ENCODE measurements around the gene CRHR2.

CRHR2 gene

DNA sequence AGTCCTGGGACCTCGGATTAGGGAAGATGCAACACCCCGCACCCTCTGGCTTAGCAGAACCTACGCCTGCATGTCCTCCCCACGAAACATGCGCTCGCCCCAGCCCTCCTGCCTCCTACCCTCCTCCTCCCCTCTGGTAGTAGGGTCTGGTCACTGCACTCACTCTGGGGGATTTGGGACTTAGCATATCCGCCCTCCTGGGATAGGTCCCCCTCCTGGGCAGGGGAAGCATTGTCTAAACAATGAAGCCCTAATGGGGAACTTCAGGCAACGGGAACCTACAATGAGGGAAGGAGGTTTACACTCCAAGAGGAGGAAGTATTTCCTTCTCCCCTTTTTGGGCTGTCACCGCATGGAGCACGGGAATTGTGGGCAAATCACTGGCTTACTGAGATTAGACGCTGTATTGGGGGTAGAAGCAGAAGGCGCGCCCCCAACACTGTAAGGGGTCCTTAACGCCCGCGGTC lies 892 bp downstream of the CRHR2 start:
- Histone ChIP-seq H3K36me3 (ENCODE audit: insufficient read depth, low read length) (no peaks in the 10 kb centered on the region), H3K4me3 (ENCODE audit: low read depth, low read length) (peak overlapping the region; percentile 56; the same call in 1 of the 2 replicates), H3K27ac (ENCODE audit: low read depth, low read length) (no peak overlapping the region), H3K4me1 (ENCODE audit: control insufficient read depth, insufficient read depth, low read length, unreplicated experiment) (no peaks in the 10 kb centered on the region), H2AFZ (ENCODE audit: low read length, unreplicated experiment) (no peak overlapping the region), H3K79me2 (ENCODE audit: control insufficient read depth, insufficient read depth, low read length, unreplicated experiment) (no peaks in the 10 kb centered on the region), H3K27me3 (ENCODE audit: insufficient read depth, low read length) (peaks cover 98% of the 10 kb centered on the region)

DNA sequence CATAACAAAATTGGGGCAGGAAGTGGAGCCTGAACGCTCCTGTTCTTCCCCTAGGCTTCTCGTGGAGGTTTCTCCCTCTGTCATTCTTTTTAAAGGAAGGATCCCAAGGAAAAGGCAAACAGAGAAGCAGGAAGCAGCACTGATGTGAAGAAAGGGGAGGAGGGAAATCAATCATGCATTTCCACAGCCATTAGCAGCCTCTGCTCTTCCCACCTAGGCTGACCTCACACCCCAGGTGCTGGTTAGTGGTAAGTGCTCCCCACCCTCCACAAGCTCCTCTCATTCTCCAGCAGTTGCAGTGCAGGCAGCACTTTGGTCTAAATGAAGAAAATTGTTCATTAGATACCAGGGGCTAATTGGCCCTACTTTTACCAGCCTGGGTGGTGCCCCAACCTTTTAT lies 2.6 kb downstream of the CRHR2 start:
- Histone ChIP-seq H3K4me1 (ENCODE audit: control insufficient read depth, insufficient read depth, low read length, unreplicated experiment) (no peaks in the 10 kb centered on the region), H3K27me3 (ENCODE audit: insufficient read depth, low read length) (peaks cover 98% of the 10 kb centered on the region), H3K27ac (ENCODE audit: low read depth, low read length) (no peak overlapping the region), H2AFZ (ENCODE audit: low read length, unreplicated experiment) (no peak overlapping the region), H3K79me2 (ENCODE audit: control insufficient read depth, insufficient read depth, low read length, unreplicated experiment) (no peaks in the 10 kb centered on the region), H3K4me3 (ENCODE audit: low read depth, low read length) (no peak overlapping the region), H3K36me3 (ENCODE audit: insufficient read depth, low read length) (no peaks in the 10 kb centered on the region)

GRCh38 chr7:30678805-30679204 lies 3.5 kb downstream of the CRHR2 start:
- no peak overlapping the region for H3K27ac ChIP-seq (ENCODE audit: low read depth, low read length)
- H3K4me3 ChIP-seq (ENCODE audit: low read depth, low read length), result no peak overlapping the region
- no peaks in the 10 kb centered on the region for H3K4me1 ChIP-seq (ENCODE audit: control insufficient read depth, insufficient read depth, low read length, unreplicated experiment)
- H2AFZ ChIP-seq (ENCODE audit: low read length, unreplicated experiment), result no peak overlapping the region
- H3K36me3 ChIP-seq (ENCODE audit: insufficient read depth, low read length), result no peaks in the 10 kb centered on the region
- no peaks in the 10 kb centered on the region for H3K79me2 ChIP-seq (ENCODE audit: control insufficient read depth, insufficient read depth, low read length, unreplicated experiment)
- peaks cover 89% of the 10 kb centered on the region for H3K27me3 ChIP-seq (ENCODE audit: insufficient read depth, low read length)

- Histone ChIP-seq H3K27ac (ENCODE audit: low read depth, low read length) (no peak overlapping the region), H3K79me2 (ENCODE audit: control insufficient read depth, insufficient read depth, low read length, unreplicated experiment) (no peaks in the 10 kb centered on the region), H3K4me3 (ENCODE audit: low read depth, low read length) (no peak overlapping the region), H3K4me1 (ENCODE audit: control insufficient read depth, insufficient read depth, low read length, unreplicated experiment) (no peaks in the 10 kb centered on the region), H2AFZ (ENCODE audit: low read length, unreplicated experiment) (no peak overlapping the region), H3K27me3 (ENCODE audit: insufficient read depth, low read length) (peaks cover 71% of the 10 kb centered on the region), H3K36me3 (ENCODE audit: insufficient read depth, low read length) (no peaks in the 10 kb centered on the region)
These were observed 7.4 kb downstream of the CRHR2 start for GRCh38 chr7:30674876-30675275.

DNA sequence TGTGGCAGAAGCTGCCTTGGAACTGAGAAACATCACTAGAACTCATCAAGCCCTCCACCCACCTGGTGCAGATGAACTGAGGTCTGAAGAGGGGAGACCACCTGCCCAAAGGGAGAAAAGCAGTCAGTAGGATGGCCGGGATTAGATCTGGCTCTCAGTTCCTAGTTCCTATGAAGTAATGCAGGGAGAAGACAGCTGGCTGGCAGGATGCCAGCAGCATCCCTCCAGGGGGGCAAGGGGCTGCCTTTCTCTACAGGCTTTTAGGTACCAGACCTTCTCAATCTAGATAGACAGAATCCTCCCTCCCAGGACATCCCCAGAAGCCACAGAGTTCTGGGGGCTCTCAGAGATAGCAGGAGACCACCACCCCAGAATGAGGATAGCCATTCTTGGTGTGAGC lies 7.8 kb downstream of the CRHR2 start:
- no peak overlapping the region for H3K4me3 ChIP-seq (ENCODE audit: low read depth, low read length)
- H3K4me1 ChIP-seq (ENCODE audit: control insufficient read depth, insufficient read depth, low read length, unreplicated experiment), result no peaks in the 10 kb centered on the region
- no peak overlapping the region for H3K27ac ChIP-seq (ENCODE audit: low read depth, low read length)
- no peaks in the 10 kb centered on the region for H3K36me3 ChIP-seq (ENCODE audit: insufficient read depth, low read length)
- no peak overlapping the region for H2AFZ ChIP-seq (ENCODE audit: low read length, unreplicated experiment)
- H3K27me3 ChIP-seq (ENCODE audit: insufficient read depth, low read length), result peaks cover 71% of the 10 kb centered on the region
- no peaks in the 10 kb centered on the region for H3K79me2 ChIP-seq (ENCODE audit: control insufficient read depth, insufficient read depth, low read length, unreplicated experiment)

- Histone ChIP-seq H3K79me2 (ENCODE audit: control insufficient read depth, insufficient read depth, low read length, unreplicated experiment) (no peaks in the 10 kb centered on the region), H3K27ac (ENCODE audit: low read depth, low read length) (no peak overlapping the region), H3K4me3 (ENCODE audit: low read depth, low read length) (no peak overlapping the region), H2AFZ (ENCODE audit: low read length, unreplicated experiment) (no peak overlapping the region), H3K4me1 (ENCODE audit: control insufficient read depth, insufficient read depth, low read length, unreplicated experiment) (no peaks in the 10 kb centered on the region), H3K36me3 (ENCODE audit: insufficient read depth, low read length) (no peaks in the 10 kb centered on the region), H3K27me3 (ENCODE audit: insufficient read depth, low read length) (peaks cover 61% of the 10 kb centered on the region)
These were observed 10.3 kb downstream of the CRHR2 start for GRCh38 chr7:30671793-30672465.

DNA sequence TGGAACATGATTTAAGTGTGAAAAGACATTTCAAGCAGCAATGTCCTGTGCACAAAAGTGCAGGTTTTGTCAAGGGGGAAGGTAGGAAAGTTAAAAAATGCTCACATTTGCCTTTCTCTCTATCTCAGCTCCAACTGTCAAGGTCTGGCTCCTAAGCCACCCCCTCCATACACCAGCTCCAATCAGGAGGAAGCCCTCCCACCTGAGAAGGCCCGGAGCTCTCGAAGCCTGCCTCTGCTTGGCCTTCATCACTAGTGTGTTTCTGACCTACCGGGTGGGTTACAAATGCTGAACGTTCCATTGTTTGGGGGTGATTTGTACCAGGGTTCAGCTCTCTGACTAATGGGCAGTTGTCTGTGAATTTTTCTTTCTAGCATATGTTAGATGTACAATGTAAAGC lies 14.2 kb downstream of the CRHR2 start:
- Histone ChIP-seq H3K4me1 (ENCODE audit: control insufficient read depth, insufficient read depth, low read length, unreplicated experiment) (no peaks in the 10 kb centered on the region), H3K27ac (ENCODE audit: low read depth, low read length) (no peak overlapping the region), H3K36me3 (ENCODE audit: insufficient read depth, low read length) (no peaks in the 10 kb centered on the region), H3K79me2 (ENCODE audit: control insufficient read depth, insufficient read depth, low read length, unreplicated experiment) (no peaks in the 10 kb centered on the region), H3K27me3 (ENCODE audit: insufficient read depth, low read length) (peaks cover 57% of the 10 kb centered on the region), H3K4me3 (ENCODE audit: low read depth, low read length) (no peak overlapping the region), H2AFZ (ENCODE audit: low read length, unreplicated experiment) (no peak overlapping the region)

- Histone ChIP-seq H3K27me3 (ENCODE audit: insufficient read depth, low read length) (peaks cover 62% of the 10 kb centered on the region), H3K4me3 (ENCODE audit: low read depth, low read length) (no peak overlapping the region), H3K36me3 (ENCODE audit: insufficient read depth, low read length) (no peaks in the 10 kb centered on the region), H2AFZ (ENCODE audit: low read length, unreplicated experiment) (no peak overlapping the region), H3K27ac (ENCODE audit: low read depth, low read length) (no peak overlapping the region), H3K79me2 (ENCODE audit: control insufficient read depth, insufficient read depth, low read length, unreplicated experiment) (no peaks in the 10 kb centered on the region), H3K4me1 (ENCODE audit: control insufficient read depth, insufficient read depth, low read length, unreplicated experiment) (no peaks in the 10 kb centered on the region)
These were observed 15.1 kb downstream of the CRHR2 start for GRCh38 chr7:30667172-30667571.

DNA sequence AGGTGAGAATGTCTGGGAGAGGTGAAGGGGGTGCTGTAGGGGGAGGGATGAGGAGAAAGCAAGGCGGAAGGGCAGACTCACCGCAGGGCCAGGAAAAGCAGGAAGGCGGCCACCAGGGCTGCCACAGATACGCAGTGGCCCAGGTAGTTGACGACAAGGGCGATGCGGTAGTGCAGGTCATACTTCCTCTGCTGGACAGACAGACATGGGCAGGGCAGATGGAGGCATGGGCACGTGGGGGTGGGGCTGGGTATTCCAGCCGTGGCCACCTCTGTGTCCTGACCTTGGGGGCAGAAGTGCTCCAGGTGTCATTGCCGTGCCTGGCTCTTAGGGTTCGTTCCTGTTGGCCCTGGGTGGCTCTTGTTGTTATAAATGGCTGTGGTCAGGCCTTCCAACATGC lies 16.8 kb downstream of the CRHR2 start:
- Histone ChIP-seq H3K27me3 (ENCODE audit: insufficient read depth, low read length) (peaks cover 56% of the 10 kb centered on the region), H3K79me2 (ENCODE audit: control insufficient read depth, insufficient read depth, low read length, unreplicated experiment) (no peaks in the 10 kb centered on the region), H3K27ac (ENCODE audit: low read depth, low read length) (no peak overlapping the region), H3K4me3 (ENCODE audit: low read depth, low read length) (no peak overlapping the region), H2AFZ (ENCODE audit: low read length, unreplicated experiment) (no peak overlapping the region), H3K36me3 (ENCODE audit: insufficient read depth, low read length) (no peaks in the 10 kb centered on the region), H3K4me1 (ENCODE audit: control insufficient read depth, insufficient read depth, low read length, unreplicated experiment) (no peaks in the 10 kb centered on the region)

DNA sequence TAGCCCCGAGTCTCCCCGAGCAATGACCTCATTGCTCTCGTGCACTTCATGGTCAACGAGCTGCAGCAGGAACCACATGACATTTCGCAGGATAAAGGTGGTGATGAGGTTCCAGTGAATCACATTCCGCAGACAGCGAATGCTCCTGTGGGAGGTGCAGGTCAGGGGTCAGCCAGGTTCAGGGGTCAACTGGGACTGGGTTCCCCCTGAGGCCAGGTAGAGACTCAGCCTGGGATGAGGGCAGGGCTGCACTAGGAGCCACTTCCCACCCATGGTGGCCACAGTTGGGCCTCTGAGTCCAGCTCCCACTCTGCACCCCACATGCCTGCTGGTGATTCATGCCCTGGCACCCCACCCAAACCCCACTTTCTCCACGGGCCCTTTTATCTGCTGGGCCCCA lies 17.2 kb downstream of the CRHR2 start:
- no peaks in the 10 kb centered on the region for H3K79me2 ChIP-seq (ENCODE audit: control insufficient read depth, insufficient read depth, low read length, unreplicated experiment)
- H3K4me1 ChIP-seq (ENCODE audit: control insufficient read depth, insufficient read depth, low read length, unreplicated experiment), result no peaks in the 10 kb centered on the region
- peaks cover 53% of the 10 kb centered on the region for H3K27me3 ChIP-seq (ENCODE audit: insufficient read depth, low read length)
- no peaks in the 10 kb centered on the region for H3K36me3 ChIP-seq (ENCODE audit: insufficient read depth, low read length)
- H3K27ac ChIP-seq (ENCODE audit: low read depth, low read length), result no peak overlapping the region
- no peak overlapping the region for H3K4me3 ChIP-seq (ENCODE audit: low read depth, low read length)
- no peak overlapping the region for H2AFZ ChIP-seq (ENCODE audit: low read length, unreplicated experiment)

GRCh38 chr7:30664184-30664885 lies 17.9 kb downstream of the CRHR2 start:
- H3K36me3 ChIP-seq (ENCODE audit: insufficient read depth, low read length), result no peaks in the 10 kb centered on the region
- no peak overlapping the region for H2AFZ ChIP-seq (ENCODE audit: low read length, unreplicated experiment)
- no peak overlapping the region for H3K27ac ChIP-seq (ENCODE audit: low read depth, low read length)

More at GRCh38 chr7:30664184-30664885, 17.9 kb downstream of the CRHR2 start:
- Histone ChIP-seq H3K27me3 (ENCODE audit: insufficient read depth, low read length) (peaks cover 53% of the 10 kb centered on the region), H3K79me2 (ENCODE audit: control insufficient read depth, insufficient read depth, low read length, unreplicated experiment) (no peaks in the 10 kb centered on the region), H3K4me3 (ENCODE audit: low read depth, low read length) (no peak overlapping the region), H3K4me1 (ENCODE audit: control insufficient read depth, insufficient read depth, low read length, unreplicated experiment) (no peaks in the 10 kb centered on the region)
